Measurements from ENCODE around the gene LSM4.

Gene LSM4

DNA sequence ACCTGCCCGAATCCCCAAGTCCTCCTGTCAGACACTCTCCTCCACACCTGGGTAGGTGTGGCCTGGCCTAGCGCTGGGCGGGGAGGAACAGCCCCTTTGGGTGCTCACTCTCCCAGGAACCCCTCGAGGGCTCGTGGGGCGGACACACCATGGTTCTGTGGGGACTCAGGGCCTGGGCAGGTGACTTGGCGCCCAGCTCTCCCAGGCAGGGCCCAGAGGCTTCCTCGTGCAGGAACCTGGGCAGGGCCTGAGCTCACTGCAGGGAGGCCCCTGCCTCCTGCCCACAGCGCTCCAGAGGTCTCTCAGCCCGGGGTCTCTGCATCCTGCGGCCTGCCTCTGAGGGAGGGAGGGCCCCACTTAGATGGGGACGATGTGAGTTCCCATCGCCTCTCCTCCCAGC, 11.9 kb downstream of the LSM4 start:
- H3K36me3 Mint-ChIP-seq (ENCODE audit: low read depth), result peaks cover 23% of the 10 kb centered on the region

GRCh38 chr19:18310118-18310909, 12.6 kb downstream of the LSM4 start:
- H3K4me1 Mint-ChIP-seq, result peaks cover 8% of the 10 kb centered on the region
- H3K4me3 Mint-ChIP-seq, result no peak overlapping the region
- no peaks in the 10 kb centered on the region for H3K27me3 Mint-ChIP-seq (ENCODE audit: low read depth)

More for the DNA sequence above, 11.9 kb downstream of the LSM4 start:
- Mint-ChIP-seq H3K27me3 (ENCODE audit: low read depth) (no peaks in the 10 kb centered on the region), H3K4me1 (peaks cover 8% of the 10 kb centered on the region), H3K27ac (no peak overlapping the region), H3K9me3 (no peaks in the 10 kb centered on the region), H3K4me3 (no peak overlapping the region)
- no peak for TF ChIP-seq CTCF (IDR thresholded peaks at IDR 0.05; ENCODE audit: unreplicated experiment in 3 of 3)

GRCh38 chr19:18309525-18310064, 13.3 kb downstream of the LSM4 start:
- no peaks in the 10 kb centered on the region for H3K9me3 Mint-ChIP-seq
- no peaks in the 10 kb centered on the region for H3K27me3 Mint-ChIP-seq (ENCODE audit: low read depth)
- peaks cover 19% of the 10 kb centered on the region for H3K36me3 Mint-ChIP-seq (ENCODE audit: low read depth)
- H3K4me3 Mint-ChIP-seq, result no peak overlapping the region
- H3K27ac Mint-ChIP-seq, result no peak overlapping the region
- no peak for TF ChIP-seq CTCF (IDR thresholded peaks at IDR 0.05; ENCODE audit: unreplicated experiment in 3 of 3)
- peaks cover 13% of the 10 kb centered on the region for H3K4me1 Mint-ChIP-seq

More at GRCh38 chr19:18310118-18310909, 12.6 kb downstream of the LSM4 start:
- Mint-ChIP-seq H3K9me3 (no peaks in the 10 kb centered on the region), H3K36me3 (ENCODE audit: low read depth) (peaks cover 19% of the 10 kb centered on the region), H3K27ac (no peak overlapping the region)
- TF ChIP-seq CTCF (IDR thresholded peaks at IDR 0.05; ENCODE audit: unreplicated experiment in 3 of 3), result no peak

- Mint-ChIP-seq H3K4me1 (peaks cover 19% of the 10 kb centered on the region), H3K4me3 (no peak overlapping the region), H3K9me3 (no peaks in the 10 kb centered on the region), H3K36me3 (ENCODE audit: low read depth) (peaks cover 16% of the 10 kb centered on the region), H3K27me3 (ENCODE audit: low read depth) (peaks cover 2% of the 10 kb centered on the region), H3K27ac (no peak overlapping the region)
- TF ChIP-seq CTCF (IDR thresholded peaks at IDR 0.05; ENCODE audit: unreplicated experiment in 3 of 3), result no peak
Measured at GRCh38 chr19:18308948-18309325, 13.9 kb downstream of the LSM4 start.

DNA sequence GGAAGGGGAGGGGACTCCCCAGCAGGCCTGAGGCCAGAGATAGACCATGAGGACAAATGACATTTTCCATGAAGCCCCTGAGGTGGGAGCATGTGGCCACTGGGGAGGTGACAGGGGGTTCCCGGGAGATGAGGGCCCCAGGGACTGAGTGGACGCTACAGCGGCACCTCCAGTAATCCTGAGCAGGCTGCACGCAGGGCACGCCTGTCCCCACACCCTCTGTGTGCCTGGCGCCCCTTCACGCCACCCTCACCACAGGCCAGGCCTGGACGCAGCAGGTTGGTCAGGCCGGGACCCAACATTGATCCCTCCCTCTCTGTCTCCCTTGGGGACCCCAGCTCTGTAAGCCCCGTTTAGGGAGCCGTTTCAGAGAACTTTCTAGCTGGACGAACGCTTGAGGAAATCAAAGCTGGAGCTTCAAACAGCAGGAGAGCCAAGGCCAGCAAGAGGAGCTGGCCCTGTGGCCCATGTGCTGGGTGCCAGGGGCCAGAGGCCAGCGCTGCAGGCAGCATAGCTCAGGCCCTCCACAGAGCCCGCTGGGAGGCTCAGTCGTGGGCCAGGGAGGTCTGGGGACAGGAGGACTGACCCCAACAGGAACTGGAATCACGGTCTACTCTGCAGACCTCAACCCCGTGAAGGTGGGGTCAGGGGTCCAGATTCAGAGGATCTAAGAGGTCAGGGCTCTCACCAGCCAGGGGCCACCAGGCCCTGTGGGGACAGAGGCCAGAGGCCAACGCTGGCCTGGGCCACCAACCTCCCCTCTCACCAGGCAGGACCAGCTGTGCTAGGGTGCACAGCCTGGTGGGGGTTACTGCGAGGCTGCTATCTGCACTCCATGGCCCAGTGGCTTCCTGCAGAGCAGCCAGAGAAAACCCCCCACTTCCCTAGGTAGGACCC, 14.6 kb downstream of the LSM4 start:
- Mint-ChIP-seq H3K4me1 (peaks cover 25% of the 10 kb centered on the region), H3K36me3 (ENCODE audit: low read depth) (peaks cover 16% of the 10 kb centered on the region), H3K9me3 (no peaks in the 10 kb centered on the region), H3K27me3 (ENCODE audit: low read depth) (peaks cover 7% of the 10 kb centered on the region), H3K4me3 (no peak overlapping the region), H3K27ac (no peak overlapping the region)
- TF ChIP-seq CTCF (IDR thresholded peaks at IDR 0.05; ENCODE audit: unreplicated experiment in 3 of 3), result no peak

Data from nephron (organoid).